Amygdala (tissue), 56 donors: ENCODE results near the gene GPS1.

Source experiments
- DNase-seq, 56 donors: peaks; one replicate each; lab custom pipeline; 2025; lab: John Stamatoyannopoulos, UW

The GPS1 gene

DNA sequence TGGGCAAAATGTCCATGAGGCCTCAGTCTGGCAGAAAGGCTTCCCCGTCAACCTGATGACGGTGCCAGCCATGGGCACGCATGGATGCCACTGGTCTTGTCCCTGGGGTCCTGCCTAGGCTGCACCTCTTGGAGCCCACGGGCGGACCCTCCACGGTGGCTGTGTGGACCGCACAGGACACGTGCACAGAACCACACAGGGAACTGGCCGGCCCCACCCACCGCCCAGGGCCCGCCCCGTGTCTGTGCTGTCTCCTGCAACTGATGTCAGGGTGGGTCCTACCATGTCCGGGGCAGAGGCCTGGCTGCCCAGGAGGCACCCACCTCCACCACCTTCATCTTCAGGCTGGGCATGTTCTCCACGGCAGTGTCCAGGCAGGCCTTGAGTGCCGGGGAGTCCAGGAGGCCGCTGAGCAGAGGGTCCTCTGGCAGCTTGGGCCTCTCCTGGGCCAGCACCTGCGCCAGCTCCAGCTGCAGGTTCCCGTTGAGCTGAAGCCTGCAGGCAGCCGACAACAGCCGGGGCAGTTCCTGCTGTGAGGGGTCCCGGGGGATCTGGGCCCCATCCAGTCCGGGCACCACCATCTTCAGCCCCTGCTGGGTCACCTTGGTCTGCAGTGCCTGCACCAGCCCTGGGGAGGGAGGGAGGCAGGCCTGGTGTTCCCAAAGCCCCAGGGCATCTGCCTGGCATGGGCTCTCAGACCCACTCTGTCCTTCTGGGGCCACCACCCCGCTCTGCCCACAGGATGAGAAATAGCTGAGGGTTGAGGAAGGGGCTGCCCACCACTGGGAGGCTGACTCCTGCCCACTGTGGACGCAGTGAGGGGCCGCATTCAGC is 34.5 kb downstream of the GPS1 start:
- DNase-seq: no peak

DNA sequence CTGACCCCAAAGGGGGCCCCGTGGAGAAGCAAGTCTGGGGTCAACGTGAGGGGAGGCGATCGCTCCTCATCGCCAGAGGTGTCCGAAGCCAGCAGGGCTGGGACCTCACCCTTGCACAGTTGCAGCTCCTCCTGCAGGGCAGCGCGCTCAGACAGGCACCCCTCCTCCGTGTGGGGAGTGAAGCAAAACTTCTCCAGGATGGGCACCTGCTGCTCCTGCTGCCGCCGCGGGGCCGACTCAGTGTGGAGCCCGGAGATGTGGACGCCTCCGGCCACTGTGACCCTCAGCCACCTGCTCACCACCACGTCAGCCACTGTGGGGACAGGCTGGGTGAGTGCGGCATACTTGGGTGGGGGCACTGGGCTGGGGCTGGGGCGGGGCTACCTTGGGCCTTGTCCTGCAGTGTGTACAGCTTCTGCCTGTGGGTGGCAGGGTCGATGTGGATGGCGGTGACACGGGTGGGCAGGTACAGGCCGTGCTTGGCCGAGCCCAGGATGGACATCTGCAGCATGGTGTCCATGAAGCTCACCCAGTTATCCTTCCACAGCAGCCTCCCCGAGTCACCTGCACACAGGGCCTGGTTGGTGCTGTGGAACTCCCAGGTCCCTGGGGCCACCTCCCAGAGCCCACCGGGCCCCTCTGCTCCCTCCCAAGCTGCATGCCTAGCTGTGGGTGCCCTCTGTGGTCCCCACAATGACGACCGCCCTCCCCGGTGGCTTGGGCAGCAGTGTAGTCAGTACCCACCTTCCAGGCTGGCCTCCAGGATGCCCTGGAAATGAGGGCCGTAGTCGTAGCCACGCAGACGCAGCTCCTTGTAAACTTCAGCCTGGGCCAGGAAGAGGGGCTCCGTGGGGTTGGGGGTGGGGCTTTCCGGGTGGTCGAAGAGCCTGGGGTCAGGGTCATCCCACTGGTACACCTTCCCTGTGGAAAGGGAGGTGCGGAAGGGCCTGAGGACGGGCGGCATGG is 35.5 kb downstream of the GPS1 start:
- no peak for DNase-seq

DNA sequence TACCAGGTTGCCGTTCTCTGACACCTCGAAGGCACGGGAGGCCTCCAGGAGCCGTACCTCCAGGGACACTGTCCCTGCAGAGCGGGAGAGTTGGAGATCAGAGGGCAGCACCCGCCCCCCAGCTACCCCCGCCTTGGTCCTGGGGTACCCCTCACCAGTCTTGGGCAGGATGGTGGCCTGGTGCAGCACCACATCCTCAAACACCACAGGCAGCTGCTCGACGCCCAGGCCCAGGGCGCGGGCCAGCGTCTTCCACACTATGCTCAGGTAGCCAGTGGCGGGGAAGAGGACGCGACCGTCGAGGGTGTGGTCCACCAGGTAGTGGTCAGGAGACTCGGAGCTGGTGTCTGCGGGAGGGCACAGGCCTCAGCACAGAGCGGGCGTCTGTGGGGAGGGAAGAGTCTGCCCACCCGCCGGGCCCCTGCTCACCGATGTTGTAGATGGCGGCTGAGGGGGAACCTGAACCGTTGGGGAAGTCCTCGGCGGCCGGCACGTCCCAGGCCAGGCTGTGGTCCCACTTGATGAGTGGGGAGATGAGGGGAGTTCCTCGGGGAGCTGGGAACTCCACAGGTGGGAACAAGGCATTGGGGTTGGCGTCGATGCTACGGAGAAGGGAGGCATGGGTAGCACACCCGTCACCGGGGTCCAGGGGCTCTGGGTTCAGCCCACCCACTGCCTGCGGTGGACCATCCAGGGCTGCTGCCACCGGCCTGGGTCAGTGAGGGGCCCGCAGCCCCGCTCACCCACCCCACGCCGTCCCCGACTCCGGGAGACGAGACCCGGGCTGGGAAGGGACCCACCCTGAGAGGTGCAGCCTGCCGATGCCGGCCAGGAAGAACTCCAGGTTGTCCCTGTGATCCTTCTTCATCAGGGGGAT is 36.5 kb downstream of the GPS1 start:
- no peak for DNase-seq

DNA sequence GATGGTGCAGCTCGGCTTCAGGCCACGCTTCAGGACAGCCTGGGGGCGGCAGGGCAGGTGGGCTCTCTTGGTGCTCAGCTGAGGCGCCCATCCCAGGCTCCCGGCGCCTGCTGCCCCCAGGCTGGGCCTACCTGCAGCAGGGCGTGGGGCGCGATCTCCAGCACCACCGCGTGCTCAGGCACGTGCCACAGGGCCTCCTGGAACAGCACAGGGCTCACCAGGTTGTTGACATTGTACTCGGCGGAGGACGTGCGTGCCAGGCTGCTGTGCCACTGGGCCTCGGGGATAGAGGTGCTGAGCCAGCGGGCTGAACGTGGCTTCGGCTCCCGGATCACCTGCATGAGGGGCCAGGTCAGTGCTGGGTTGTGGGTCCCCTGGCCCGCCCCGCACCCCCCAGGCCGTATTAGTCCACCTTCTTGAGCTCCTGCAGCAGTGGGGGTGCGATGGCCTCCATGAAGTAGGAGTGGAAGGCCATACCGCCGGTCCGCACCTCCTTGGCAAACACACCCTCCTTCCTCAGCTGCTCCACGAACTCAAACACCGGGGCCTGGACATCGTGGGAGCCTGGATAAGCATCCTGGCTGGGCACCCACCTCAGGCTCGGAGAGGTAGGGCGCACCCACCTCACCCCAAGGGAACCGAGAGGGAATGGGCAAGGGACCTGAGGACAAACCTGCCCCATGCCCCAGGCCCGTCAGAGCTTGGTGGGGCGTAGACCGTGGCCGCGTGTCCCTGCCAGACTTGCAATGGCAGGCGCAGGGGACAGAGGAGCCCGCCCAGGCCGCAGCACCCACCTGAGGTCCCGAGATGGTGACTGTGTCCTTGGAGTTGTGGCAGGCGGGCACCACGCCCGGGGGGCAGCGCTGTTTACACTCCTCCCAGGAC is 37.4 kb downstream of the GPS1 start:
- no peak for DNase-seq

DNA sequence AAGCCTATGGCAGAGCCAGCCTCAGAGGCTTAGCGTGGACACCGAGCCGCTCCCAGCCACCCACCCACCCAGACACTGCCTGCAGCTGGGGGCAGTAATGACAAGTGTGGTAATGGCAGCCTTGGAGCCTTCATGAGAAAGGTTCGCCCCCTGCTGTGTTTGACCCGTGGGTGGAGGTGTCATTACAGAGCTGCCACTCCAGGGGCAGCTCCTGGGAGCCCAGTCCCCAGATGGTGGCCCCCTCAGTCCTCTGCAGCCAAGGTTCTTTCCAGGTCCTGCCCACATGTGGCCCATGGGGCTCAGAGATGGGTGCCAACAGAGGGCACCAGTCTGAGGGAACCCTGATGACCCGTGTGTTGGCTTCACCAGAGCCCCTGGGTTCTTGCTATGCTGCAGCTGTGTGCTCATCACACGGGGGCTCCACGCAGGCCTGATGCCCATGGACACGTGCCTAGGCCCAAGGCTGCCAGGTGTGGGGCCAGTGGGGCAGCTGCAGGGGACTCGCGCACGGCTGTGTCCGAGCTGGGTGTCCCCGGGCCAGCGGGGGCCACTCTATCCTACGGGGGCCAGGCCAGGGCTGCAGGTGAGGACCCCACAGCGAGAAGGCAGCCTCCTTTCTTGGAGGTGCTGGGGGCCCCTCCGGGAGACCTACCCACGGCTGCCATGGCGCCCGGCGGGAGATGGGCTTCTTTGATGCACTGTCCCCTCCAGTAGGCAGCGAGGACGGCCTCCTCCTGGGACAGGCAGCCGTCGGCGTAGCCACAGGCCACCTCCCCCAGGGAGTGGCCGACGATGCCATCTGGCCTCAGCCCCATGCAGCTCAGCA is 38.2 kb downstream of the GPS1 start:
- no peak for DNase-seq

DNA sequence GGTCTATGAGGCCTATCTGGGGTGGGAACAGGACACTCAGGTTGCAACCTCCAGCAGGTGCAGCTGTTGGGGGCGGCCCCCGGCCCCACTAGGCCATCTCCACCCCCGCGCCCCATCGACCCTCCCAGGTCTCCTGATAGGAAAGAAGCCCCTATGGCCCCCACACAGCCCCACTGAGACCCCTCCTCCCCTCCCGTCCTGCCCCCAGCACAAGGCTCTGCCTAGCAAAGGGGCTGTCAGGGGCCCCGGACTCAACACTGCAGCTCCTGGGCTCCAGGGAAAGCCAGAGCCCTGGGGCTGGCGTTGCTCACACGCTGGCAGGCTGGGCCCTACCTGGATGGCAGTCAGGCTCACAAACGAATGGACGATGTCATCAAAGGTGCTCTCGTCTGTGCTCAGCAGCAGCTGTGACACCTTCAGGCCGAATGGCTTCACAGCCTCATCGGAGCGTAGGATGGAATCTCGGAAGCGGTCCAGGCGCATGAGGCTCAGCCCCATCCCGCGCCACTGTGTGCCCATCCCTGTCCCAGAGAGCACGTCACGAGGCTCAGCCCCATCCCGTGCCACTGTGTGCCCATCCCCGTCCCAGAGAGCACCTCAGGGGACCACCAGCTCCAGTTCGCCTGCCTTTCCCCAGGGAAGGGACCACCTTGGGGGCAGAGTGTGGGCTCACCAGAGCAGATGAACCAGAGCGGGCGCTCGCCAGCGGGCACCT is 39.0 kb downstream of the GPS1 start:
- no peak for DNase-seq

DNA sequence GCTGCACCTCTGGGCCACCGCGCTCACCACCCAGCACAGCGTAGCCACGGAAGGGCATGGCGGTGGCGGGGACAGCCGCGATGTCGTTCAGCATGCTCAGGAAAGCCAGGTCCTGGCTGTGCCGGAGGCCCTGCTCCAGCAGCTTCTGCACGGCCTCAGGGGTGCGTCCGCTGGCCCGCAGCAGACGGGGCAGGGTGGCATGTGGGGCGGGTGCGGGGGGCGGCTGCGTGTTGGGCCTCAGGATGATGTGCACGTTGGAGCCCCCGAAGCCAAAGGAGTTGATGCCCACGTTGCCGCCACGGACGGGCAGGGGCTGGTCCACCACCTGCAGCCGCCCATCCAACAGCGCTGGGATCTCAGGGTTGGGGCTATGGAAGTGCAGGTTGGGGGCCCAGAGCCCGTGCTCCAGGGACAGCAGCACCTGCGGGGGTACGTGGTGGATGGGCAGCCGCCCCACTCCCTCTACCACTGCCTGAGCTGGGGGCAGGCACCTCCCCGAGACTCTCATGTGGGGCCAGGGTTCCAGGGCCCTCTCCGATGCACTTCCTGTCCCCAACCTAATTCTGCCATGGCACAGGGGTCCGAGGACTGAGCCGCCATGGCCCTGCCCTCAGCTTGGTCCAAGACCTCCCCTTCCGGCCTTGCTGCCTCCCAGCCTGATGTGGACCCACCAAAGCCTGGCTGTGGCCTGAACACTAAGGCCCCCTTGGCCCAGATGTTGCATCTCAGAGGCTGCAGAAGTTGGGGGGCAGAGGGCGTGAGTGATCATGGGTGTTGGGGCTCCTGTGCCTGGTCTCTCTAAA is 39.8 kb downstream of the GPS1 start:
- no peak for DNase-seq

DNA sequence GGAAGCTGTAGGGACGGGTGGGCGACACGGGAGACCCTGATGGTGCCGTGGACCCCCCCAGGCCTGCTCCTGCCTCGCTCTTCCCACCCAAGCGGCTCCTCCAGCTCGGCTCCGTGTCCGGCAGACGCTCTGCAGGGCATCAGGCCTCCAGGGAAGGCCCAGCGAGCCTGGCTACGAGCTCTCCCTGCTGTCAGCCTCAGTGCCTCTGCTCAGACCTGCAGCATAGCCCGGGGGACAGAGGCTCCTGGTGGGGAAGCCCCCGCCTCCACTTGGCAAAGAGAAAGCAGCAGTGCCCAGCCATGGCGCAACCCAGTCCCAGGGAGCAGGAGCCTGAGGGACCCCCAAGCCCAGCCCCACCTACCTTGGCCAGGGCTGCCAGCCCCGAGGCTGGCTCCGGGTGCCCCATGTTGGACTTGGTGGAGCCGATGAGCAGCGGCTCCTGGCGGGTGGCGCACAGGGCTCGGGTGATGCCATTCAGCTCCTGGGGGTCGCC is 40.4 kb downstream of the GPS1 start:
- no peak for DNase-seq

DNA sequence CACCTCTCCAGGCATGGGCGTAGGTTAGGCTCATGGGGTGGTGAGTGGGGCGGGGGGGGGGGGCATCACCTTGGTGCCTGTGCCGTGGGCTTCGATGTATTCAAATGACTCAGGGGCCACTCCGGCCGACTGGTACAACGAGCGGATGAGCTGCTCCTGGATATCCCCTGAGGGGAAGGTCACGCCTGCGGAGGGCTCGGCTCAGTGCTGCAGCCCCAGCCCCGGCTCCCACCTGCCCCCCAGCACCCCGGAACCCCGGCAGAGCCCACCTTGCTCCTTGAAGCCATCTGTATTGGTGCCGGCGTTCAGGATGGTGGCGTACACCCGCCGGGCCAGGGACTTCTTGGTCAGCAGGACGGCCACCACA is 40.9 kb downstream of the GPS1 start:
- DNase-seq: no peak

DNA sequence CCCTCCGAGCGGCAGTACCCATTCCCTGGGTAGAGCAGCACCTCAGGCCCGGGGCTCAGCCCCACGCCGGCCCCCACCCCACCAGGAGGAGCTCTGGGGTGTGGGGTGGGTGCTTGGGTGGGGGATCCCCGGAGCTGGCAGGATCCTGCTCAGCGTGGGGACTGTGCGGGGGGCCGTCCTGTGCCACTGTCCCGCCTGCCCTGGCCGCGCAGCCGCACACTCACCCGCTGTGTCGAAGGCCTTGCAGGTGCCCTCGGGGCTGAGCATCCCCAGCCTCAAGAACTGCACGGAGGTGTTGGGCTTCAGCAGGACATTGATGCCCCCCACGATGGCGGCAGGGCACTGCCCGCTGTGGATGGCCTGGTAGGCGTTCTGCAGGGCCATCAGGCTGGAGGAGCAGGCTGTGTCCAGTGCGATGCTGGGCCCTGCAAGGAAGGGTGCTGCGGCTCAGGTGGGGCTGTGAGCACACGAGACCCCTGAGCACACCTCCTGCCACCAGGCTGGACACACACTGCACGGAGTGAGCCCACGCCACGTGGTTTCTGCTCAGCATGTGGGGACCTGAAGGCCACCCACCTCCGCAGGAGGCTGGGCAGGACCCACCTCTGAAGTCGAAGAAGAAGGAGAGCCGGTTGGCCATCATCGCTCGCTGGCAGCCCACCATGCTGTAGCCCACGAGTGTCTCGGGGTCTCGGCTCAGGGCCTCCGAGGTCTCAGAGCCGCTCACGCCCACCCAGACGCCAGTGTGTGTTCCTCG is 41.5 kb downstream of the GPS1 start:
- DNase-seq: no peak

DNA sequence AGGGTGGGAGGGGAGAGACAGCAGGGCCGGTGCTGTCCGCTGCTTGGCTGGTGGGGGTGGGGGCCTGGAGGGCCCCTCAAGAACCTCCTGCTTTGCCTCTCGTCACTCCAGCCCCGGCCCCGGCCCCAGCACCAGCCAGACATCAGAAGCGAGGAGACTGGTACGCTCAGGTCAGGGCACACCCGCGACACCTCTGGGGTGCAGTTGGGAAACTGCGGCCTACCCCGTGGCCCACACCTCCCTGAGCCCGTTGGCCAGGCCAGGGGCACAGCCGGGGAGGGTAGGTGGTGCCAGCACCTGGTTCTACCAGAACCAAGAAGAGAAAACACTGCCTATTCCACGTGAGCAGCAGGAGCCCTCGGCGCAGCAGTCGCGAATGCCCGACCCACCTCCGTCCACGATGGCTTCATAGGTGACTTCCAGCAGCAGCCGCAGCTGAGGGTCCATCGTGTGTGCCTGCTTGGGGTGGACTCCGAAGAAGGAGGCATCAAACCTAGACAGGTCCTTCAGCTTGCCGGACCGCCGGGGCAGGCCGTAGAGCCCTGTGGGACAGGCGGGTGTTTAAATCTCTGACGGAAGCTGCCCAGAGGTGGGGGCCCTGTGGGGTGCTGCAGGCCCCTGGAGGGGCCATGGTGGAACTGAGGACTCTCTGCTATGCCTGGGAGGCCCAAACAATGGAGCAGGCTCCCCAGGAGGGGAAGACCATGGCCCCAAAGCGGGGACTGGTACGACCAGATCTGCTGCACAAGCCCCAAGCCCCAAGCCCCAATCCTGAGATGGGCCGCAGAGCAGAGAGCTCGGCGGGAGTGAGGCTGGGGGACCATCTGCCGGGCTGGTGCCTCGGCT is 43.5 kb downstream of the GPS1 start:
- no peak for DNase-seq

DNA sequence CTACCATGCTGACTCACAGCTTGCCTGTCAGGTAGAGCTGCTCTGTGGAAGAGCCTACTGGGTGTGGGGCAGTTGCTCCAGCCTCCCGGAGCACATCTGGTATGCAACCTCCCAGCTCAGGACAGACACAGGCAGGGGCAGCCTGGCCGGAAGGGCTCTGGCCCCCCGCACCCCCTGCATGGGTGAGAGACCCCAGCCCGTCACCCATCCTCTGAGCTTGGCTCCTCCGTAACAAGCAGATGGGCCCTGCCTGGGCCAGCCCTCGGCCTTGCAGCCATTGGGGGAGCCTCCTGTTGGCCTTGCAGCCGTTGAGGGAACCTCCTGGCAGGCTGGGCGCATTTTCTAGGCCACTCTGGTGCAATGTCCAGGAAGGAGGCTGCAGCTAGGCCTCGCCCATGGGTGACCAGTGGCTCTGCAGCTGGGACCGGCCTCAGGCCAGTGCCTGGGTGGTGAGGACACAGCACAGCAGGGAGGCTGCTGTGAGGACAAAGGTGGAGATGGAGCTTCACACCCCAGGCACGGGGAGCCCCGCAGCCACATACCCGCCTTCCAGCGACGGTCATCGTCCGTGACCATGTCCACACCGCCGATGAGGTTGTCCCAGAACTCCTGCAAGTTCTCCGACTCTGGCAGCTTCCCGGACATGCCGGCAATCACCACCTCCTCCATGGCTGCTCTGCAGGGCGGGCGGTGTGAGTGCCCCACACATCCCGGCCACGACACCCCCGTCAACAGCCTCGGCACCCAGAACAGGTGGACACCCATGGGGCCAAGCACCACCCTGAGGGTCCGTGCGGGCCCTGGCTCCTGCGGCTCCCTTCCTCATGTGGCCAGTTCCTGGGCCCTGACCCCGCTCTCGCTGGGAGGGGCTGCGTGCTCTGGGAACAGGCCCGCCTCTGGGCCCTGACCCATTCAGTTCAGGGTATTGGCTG is 44.3 kb downstream of the GPS1 start:
- DNase-seq: no peak

DNA sequence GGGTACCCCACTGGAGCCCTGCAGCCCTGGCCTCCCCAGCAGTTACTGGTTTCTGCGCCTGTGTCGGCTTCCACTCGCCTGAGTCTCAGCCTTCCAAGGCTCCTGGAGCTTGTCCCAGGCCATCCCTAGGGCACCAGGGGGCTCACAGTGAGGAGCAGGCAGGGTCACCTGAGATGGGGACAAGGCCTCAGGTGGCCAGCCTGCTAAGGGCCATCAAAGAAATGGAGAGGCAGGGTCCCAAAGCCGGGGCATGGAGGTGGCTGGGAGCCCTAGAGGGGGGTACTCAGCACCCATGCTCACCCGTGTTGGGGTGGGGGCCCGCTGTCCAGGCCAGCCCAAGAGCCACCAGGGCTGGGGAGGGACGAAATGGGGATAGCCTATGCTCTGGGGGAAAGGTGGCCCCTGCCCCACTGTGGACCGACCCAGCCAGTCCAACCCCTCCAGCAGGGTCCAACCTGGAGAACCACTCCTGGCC is 45.0 kb downstream of the GPS1 start:
- DNase-seq: no peak
